GM12878 (cell line): ENCODE measurements around the gene ZNF79. TPM values are rescaled to one million over a fixed set of nuclear protein-coding genes. Genes with fewer than 3 reads are reported as not detected.

Source experiments
- BCLAF1 ChIP-seq: fragments of 450-650 bp; IDR thresholded peaks from 2 replicates; pipeline ENCODE4 v1.6.1; 2017; ENCODE audit warnings: antibody characterized with exemption, mild to moderate bottlenecking, moderate library complexity
- BRCA1 ChIP-seq: IDR thresholded peaks from 2 replicates; pipeline ENCODE4 v1.6.1; 2011; ENCODE audit warnings: low read depth, low read length, improper control_type of control experiment
- CEBPB ChIP-seq, 2 experiments: fragments of 150-350 bp in 1 of 2; IDR thresholded peaks; 2 replicates each; pipeline ENCODE4 v1.6.1; 2012 to 2014; ENCODE audit warnings: low read depth in 2 of 2, low read length in 2 of 2, borderline replicate concordance in 1 of 2, inconsistent platforms in 1 of 2
- JUND ChIP-seq: IDR thresholded peaks from 2 replicates; pipeline ENCODE4 v1.6.1; 2012; ENCODE audit warnings: low read depth, mild to moderate bottlenecking, low read length, improper control_type of control experiment, moderate library complexity
- KAT2A ChIP-seq: conservative IDR thresholded peaks from 2 replicates; pipeline ENCODE4 v1.6.1; 2011; ENCODE audit warnings: low read depth, low read length; ENCODE audit not compliant: control insufficient read depth
- NFIC ChIP-seq: IDR thresholded peaks from 2 replicates; pipeline ENCODE4 v1.6.1; 2012; ENCODE audit warnings: low read depth, mild to moderate bottlenecking, inconsistent platforms, low read length, moderate library complexity
- NR2F1 ChIP-seq: fragments of 450-650 bp; conservative IDR thresholded peaks from 2 replicates; pipeline ENCODE4 v1.6.1; 2017; ENCODE audit warnings: mild to moderate bottlenecking
- PRDM15 ChIP-seq: fragments of 450-650 bp; formaldehyde crosslinking; IDR thresholded peaks from 2 replicates; pipeline ENCODE4 v1.4.0; 2020; ENCODE audit warnings: mild to moderate bottlenecking, moderate library complexity
- SMARCA5 ChIP-seq: fragments of 450-650 bp; IDR thresholded peaks from 2 replicates; pipeline ENCODE4 v1.6.1; 2017; ENCODE audit warnings: mild to moderate bottlenecking
- YBX1 ChIP-seq: fragments of 450-650 bp; IDR thresholded peaks from 2 replicates; pipeline ENCODE4 v1.6.1; 2016; ENCODE audit warnings: antibody characterized with exemption
- ZNF384 ChIP-seq: IDR thresholded peaks from 2 replicates; pipeline ENCODE4 v1.6.1; 2012; ENCODE audit warnings: low read depth, mild to moderate bottlenecking, low read length, improper control_type of control experiment, borderline replicate concordance
- polyA plus RNA-seq, 11 experiments: library from polyadenylated mRNA; depleted of rRNA in 4 of 11; unstranded in 6 of 11; stranded (reverse) in 5 of 11; fragments of >200 nt; fragmentation: Nextera tagmentation in 4 of 11; fragmentation: Illumina TruSeq in 1 of 11; extraction: Ambion mirVana in 4 of 11; extraction: Trizol in 1 of 11; gene quantifications; 1 replicate in 1 of 11; 2 replicates in 10 of 11; pipeline versions ENCODE4 v1.2.1 to v1.2.3, GENCODE V29; 2011 to 2016; ENCODE audit warnings: inconsistent platforms in 2 of 11, missing spikeins in 2 of 11, low read depth in 1 of 11
- total RNA-seq, 4 experiments: library from RNA; depleted of rRNA in 3 of 4; stranded (reverse); fragments of >200 nt in 3 of 4; fragmentation: Illumina TruSeq in 1 of 4; extraction: Trizol in 1 of 4; gene quantifications; 2 replicates each; pipeline versions ENCODE4 v1.2.1 to v1.2.3, GENCODE V29; 2013 to 2021
- TF ChIP-seq, protein P1 (sequence below): fragments of 450-650 bp; IDR thresholded peaks from 2 replicates; pipeline ENCODE4 v1.6.1; 2016; ENCODE audit warnings: mild to moderate bottlenecking, moderate library complexity, borderline replicate concordance
- TF ChIP-seq, protein P2 (sequence below): fragments of 450-650 bp; IDR thresholded peaks from 2 replicates; pipeline ENCODE4 v1.6.1; 2017; ENCODE audit warnings: mild to moderate bottlenecking, moderate library complexity

The ZNF79 gene
- total and polyA plus RNA-seq, 10 of the 15 experiments (the other 5 are each of a cell fraction or from before 2014, with no cell fraction given), result 1.8 to 14.1 (median 11.7) TPM

DNA sequence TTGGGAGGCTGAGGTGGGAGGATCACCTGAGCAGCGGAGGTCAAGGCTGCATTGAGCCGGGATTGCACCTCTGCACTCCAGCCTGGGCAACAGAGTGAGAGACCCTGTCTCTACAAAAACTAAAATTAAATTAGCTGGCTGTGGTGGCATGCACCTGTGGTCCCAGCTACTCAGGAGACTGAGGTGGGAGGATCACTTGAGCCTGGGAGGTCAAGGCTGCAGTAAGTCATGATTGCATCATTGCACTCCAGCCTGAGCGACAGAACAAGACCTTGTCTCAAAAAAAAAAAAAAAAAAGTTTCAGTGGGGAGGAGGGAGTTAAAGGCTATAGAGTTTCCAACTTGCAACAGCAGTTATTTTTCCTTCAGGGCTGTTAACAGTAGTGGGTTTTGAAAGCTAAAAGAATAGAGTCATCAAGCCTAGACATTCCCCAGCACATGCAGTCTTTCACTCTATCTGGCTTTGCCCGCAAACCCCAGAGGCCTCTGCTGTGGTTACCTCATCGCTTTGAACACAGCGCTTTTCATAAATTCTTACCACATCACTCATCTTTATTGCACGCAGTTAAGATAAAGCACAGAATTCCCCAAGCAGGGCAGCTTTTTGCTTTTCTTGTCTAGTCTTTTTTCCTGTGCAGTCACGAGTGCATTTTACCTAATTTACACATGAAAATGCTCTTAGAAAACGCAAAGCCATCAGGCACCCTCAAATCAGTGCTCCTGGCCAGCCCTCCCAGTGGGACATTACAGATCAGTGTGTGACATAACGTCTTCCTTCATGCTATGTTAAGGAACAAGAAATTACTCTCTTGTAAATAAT lies 35.9 kb upstream of the ZNF79 start (continued):
- TF ChIP-seq, protein P1, sequence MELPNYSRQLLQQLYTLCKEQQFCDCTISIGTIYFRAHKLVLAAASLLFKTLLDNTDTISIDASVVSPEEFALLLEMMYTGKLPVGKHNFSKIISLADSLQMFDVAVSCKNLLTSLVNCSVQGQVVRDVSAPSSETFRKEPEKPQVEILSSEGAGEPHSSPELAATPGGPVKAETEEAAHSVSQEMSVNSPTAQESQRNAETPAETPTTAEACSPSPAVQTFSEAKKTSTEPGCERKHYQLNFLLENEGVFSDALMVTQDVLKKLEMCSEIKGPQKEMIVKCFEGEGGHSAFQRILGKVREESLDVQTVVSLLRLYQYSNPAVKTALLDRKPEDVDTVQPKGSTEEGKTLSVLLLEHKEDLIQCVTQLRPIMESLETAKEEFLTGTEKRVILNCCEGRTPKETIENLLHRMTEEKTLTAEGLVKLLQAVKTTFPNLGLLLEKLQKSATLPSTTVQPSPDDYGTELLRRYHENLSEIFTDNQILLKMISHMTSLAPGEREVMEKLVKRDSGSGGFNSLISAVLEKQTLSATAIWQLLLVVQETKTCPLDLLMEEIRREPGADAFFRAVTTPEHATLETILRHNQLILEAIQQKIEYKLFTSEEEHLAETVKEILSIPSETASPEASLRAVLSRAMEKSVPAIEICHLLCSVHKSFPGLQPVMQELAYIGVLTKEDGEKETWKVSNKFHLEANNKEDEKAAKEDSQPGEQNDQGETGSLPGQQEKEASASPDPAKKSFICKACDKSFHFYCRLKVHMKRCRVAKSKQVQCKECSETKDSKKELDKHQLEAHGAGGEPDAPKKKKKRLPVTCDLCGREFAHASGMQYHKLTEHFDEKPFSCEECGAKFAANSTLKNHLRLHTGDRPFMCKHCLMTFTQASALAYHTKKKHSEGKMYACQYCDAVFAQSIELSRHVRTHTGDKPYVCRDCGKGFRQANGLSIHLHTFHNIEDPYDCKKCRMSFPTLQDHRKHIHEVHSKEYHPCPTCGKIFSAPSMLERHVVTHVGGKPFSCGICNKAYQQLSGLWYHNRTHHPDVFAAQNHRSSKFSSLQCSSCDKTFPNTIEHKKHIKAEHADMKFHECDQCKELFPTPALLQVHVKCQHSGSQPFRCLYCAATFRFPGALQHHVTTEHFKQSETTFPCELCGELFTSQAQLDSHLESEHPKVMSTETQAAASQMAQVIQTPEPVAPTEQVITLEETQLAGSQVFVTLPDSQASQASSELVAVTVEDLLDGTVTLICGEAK, result no peak; the same call in 1 of the 2 replicates
- TF ChIP-seq PRDM15 (no peak), NR2F1 (peak; percentile 73), NFIC (peak; percentile 95), ZNF384 (peak; percentile 79), BCLAF1 (no peak), BRCA1 (no peak), SMARCA5 (peak; percentile 70), JUND (peak; percentile 51; the same call in 1 of the 2 replicates), CEBPB (IDR thresholded peaks at IDR 0.05; ENCODE audit: borderline replicate concordance in 1 of 2, low read depth in 2 of 2, low read length in 2 of 2) (peak in 1 of 2 experiments; percentile 99; a peak in 2 of 4 replicates), YBX1 (no peak), KAT2A (no peak)
- TF ChIP-seq, protein P2, sequence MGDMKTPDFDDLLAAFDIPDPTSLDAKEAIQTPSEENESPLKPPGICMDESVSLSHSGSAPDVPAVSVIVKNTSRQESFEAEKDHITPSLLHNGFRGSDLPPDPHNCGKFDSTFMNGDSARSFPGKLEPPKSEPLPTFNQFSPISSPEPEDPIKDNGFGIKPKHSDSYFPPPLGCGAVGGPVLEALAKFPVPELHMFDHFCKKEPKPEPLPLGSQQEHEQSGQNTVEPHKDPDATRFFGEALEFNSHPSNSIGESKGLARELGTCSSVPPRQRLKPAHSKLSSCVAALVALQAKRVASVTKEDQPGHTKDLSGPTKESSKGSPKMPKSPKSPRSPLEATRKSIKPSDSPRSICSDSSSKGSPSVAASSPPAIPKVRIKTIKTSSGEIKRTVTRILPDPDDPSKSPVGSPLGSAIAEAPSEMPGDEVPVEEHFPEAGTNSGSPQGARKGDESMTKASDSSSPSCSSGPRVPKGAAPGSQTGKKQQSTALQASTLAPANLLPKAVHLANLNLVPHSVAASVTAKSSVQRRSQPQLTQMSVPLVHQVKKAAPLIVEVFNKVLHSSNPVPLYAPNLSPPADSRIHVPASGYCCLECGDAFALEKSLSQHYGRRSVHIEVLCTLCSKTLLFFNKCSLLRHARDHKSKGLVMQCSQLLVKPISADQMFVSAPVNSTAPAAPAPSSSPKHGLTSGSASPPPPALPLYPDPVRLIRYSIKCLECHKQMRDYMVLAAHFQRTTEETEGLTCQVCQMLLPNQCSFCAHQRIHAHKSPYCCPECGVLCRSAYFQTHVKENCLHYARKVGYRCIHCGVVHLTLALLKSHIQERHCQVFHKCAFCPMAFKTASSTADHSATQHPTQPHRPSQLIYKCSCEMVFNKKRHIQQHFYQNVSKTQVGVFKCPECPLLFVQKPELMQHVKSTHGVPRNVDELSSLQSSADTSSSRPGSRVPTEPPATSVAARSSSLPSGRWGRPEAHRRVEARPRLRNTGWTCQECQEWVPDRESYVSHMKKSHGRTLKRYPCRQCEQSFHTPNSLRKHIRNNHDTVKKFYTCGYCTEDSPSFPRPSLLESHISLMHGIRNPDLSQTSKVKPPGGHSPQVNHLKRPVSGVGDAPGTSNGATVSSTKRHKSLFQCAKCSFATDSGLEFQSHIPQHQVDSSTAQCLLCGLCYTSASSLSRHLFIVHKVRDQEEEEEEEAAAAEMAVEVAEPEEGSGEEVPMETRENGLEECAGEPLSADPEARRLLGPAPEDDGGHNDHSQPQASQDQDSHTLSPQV, result no peak
